ENCODE measurements around the gene ZNF576.
"Not testable (repeated sequence)": the region's sequence is repeated elsewhere in the genome, so short reads cannot be mapped to it uniquely, and the experiment has no call there.

ZNF576 gene

DNA sequence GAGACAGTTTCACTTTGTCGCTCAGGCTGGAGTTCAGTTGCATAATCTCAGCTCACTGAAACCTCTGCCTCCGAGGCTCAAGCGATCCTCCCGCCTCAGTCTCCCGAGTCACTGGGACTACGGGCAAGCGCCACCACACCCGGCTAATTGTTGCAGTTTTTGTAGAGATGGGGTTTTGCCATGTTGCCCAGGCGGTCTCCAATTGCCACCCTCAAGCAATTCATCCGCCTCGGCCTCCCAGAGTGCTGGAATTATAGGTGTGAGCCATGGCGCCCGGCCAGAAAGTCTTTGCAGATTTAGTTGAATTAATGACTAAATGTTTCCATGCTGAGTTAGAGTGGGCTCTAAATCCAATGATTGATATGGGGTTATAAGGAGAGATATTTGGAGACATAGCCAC lies 47.8 kb downstream of the ZNF576 start:
- H2BK12ac ChIP-seq (ENCODE audit: low read length) = no peak overlapping the region
- no peak overlapping the region for H3K18ac ChIP-seq (ENCODE audit: low read length)
- no peak overlapping the region for H3K27ac ChIP-seq (replicated peaks; ENCODE audit: low read length)
- no peak overlapping the region for H2BK5ac ChIP-seq (ENCODE audit: low read length)
- no peak overlapping the region for H3K4me2 ChIP-seq (ENCODE audit: insufficient read depth, low read length, poor library complexity, severe bottlenecking)
- WGBS, 2 donors (ENCODE audit: extremely low coverage in 2 of 2, insufficient read length in 2 of 2, insufficient replicate concordance in 1 of 2) = no CpG with 5 or more reads among the region's 13 CpGs
- no peak overlapping the region for H3K4ac ChIP-seq (ENCODE audit: low read length)
- H3K23ac ChIP-seq (ENCODE audit: low read depth, low read length, poor library complexity) = no peak overlapping the region
- H2BK15ac ChIP-seq (ENCODE audit: low read length) = no peak overlapping the region
- peaks cover 6 to 8% of the 10 kb centered on the region in 2 donors for H3K9me3 ChIP-seq (replicated peaks in 1 of 2; ENCODE audit: control insufficient read depth in 2 of 2, insufficient read depth in 1 of 2, low read depth in 1 of 2, low read length in 2 of 2)
- peaks cover 3 to 6% of the 10 kb centered on the region in 2 donors for H3K36me3 ChIP-seq (replicated peaks in 1 of 2; ENCODE audit: control insufficient read depth in 2 of 2, insufficient read depth in 2 of 2, low read length in 2 of 2)
- H3K4me1 ChIP-seq (ENCODE audit: control insufficient read depth in 2 of 2, insufficient read depth in 1 of 2, low read depth in 1 of 2, low read length in 2 of 2) = peaks cover 4 to 6% of the 10 kb centered on the region in 2 donors
- H3K4me3 ChIP-seq (ENCODE audit: low read length in 2 of 2) = no peak overlapping the region
- no peak overlapping the region for H2AK5ac ChIP-seq (ENCODE audit: low read depth, low read length)
- H2BK120ac ChIP-seq (ENCODE audit: low read depth, low read length) = no peak overlapping the region
- no peak overlapping the region for H2AFZ ChIP-seq (ENCODE audit: low read length)
- no peak overlapping the region for H4K8ac ChIP-seq (ENCODE audit: low read depth, low read length)
- H3K79me1 ChIP-seq (ENCODE audit: low read depth, low read length) = peaks cover 3% of the 10 kb centered on the region
- no peak overlapping the region for H4K91ac ChIP-seq (ENCODE audit: low read depth, low read length, poor library complexity)
- peaks cover 0 to 9% (median 2%) of the 10 kb centered on the region in 3 experiments for H3K27me3 ChIP-seq (ENCODE audit: control insufficient read depth in 3 of 3, insufficient read depth in 3 of 3, low read depth in 1 of 3, low read length in 3 of 3)
- no peak for DNase-seq (ENCODE audit: low spot score)
- no peak overlapping the region for H3K14ac ChIP-seq (ENCODE audit: low read length)
- H3K9ac ChIP-seq (ENCODE audit: low read depth, low read length, poor library complexity) = no peak overlapping the region

GRCh38 chr19:43648633-43649032 lies 52.2 kb downstream of the ZNF576 start:
- Histone ChIP-seq H3K23ac (ENCODE audit: low read depth, low read length, poor library complexity) (no peak overlapping the region), H3K27me3 (ENCODE audit: control insufficient read depth in 3 of 3, insufficient read depth in 3 of 3, low read depth in 1 of 3, low read length in 3 of 3) (no peaks in the 10 kb centered on the region), H4K91ac (ENCODE audit: low read depth, low read length, poor library complexity) (no peak overlapping the region), H3K4me3 (ENCODE audit: low read length in 2 of 2) (no peak overlapping the region), H3K27ac (replicated peaks; ENCODE audit: low read length) (no peak overlapping the region), H2BK120ac (ENCODE audit: low read depth, low read length) (no peak overlapping the region), H2BK15ac (ENCODE audit: low read length) (no peak overlapping the region), H3K79me1 (ENCODE audit: low read depth, low read length) (no peaks in the 10 kb centered on the region), H3K14ac (ENCODE audit: low read length) (no peak overlapping the region), H4K8ac (ENCODE audit: low read depth, low read length) (no peak overlapping the region), H3K18ac (ENCODE audit: low read length) (no peak overlapping the region), H2AFZ (ENCODE audit: low read length) (no peak overlapping the region), H3K4me2 (ENCODE audit: insufficient read depth, low read length, poor library complexity, severe bottlenecking) (no peak overlapping the region), H2BK5ac (ENCODE audit: low read length) (no peak overlapping the region), H3K4me1 (ENCODE audit: control insufficient read depth in 2 of 2, insufficient read depth in 1 of 2, low read depth in 1 of 2, low read length in 2 of 2) (peaks cover 0 to 2% of the 10 kb centered on the region in 2 donors), H3K9ac (ENCODE audit: low read depth, low read length, poor library complexity) (no peak overlapping the region), H2AK5ac (ENCODE audit: low read depth, low read length) (no peak overlapping the region), H2BK12ac (ENCODE audit: low read length) (no peak overlapping the region), H3K9me3 (replicated peaks in 1 of 2; ENCODE audit: control insufficient read depth in 2 of 2, insufficient read depth in 1 of 2, low read depth in 1 of 2, low read length in 2 of 2) (peaks cover 6 to 8% of the 10 kb centered on the region in 2 donors), H3K4ac (ENCODE audit: low read length) (no peak overlapping the region), H3K36me3 (replicated peaks in 1 of 2; ENCODE audit: control insufficient read depth in 2 of 2, insufficient read depth in 2 of 2, low read length in 2 of 2) (peaks cover 9 to 10% of the 10 kb centered on the region in 2 donors)
- no peak for DNase-seq (ENCODE audit: low spot score)
- WGBS, 2 donors (ENCODE audit: extremely low coverage in 2 of 2, insufficient read length in 2 of 2, insufficient replicate concordance in 1 of 2) = no CpG with 5 or more reads among the region's 6 CpGs

- Histone ChIP-seq H2BK5ac (ENCODE audit: low read length) (no peak overlapping the region), H2BK120ac (ENCODE audit: low read depth, low read length) (no peak overlapping the region), H3K4me2 (ENCODE audit: insufficient read depth, low read length, poor library complexity, severe bottlenecking) (no peak overlapping the region), H3K18ac (ENCODE audit: low read length) (no peak overlapping the region), H4K91ac (ENCODE audit: low read depth, low read length, poor library complexity) (no peak overlapping the region), H2AK5ac (ENCODE audit: low read depth, low read length) (no peak overlapping the region), H2BK12ac (ENCODE audit: low read length) (no peak overlapping the region), H3K36me3 (replicated peaks in 1 of 2; ENCODE audit: control insufficient read depth in 2 of 2, insufficient read depth in 2 of 2, low read length in 2 of 2) (peaks cover 9 to 12% of the 10 kb centered on the region in 2 donors), H3K14ac (ENCODE audit: low read length) (no peak overlapping the region), H4K8ac (ENCODE audit: low read depth, low read length) (no peak overlapping the region), H3K4me3 (ENCODE audit: low read length in 2 of 2) (no peak overlapping the region), H3K23ac (ENCODE audit: low read depth, low read length, poor library complexity) (no peak overlapping the region), H3K79me1 (ENCODE audit: low read depth, low read length) (no peaks in the 10 kb centered on the region), H2BK15ac (ENCODE audit: low read length) (no peak overlapping the region), H2AFZ (ENCODE audit: low read length) (no peak overlapping the region), H3K4ac (ENCODE audit: low read length) (no peak overlapping the region), H3K4me1 (ENCODE audit: control insufficient read depth in 2 of 2, insufficient read depth in 1 of 2, low read depth in 1 of 2, low read length in 2 of 2) (peaks cover 0 to 2% of the 10 kb centered on the region in 2 donors), H3K9ac (ENCODE audit: low read depth, low read length, poor library complexity) (no peak overlapping the region), H3K27ac (replicated peaks; ENCODE audit: low read length) (no peak overlapping the region), H3K27me3 (ENCODE audit: control insufficient read depth in 3 of 3, insufficient read depth in 3 of 3, low read depth in 1 of 3, low read length in 3 of 3) (no peaks in the 10 kb centered on the region), H3K9me3 (replicated peaks in 1 of 2; ENCODE audit: control insufficient read depth in 2 of 2, insufficient read depth in 1 of 2, low read depth in 1 of 2, low read length in 2 of 2) (peaks cover 6 to 8% of the 10 kb centered on the region in 2 donors)
- WGBS, 2 donors (ENCODE audit: extremely low coverage in 2 of 2, insufficient read length in 2 of 2, insufficient replicate concordance in 1 of 2) = no CpG with 5 or more reads among the region's 2 CpGs
- DNase-seq (ENCODE audit: low spot score) = no peak
Measured at GRCh38 chr19:43649514-43649913, 53.1 kb downstream of the ZNF576 start.

GRCh38 chr19:43650276-43650675 lies 53.9 kb downstream of the ZNF576 start:
- H3K14ac ChIP-seq (ENCODE audit: low read length); H2BK5ac ChIP-seq (ENCODE audit: low read length); H2BK15ac ChIP-seq (ENCODE audit: low read length); H3K27me3 ChIP-seq (ENCODE audit: control insufficient read depth in 3 of 3, insufficient read depth in 3 of 3, low read depth in 1 of 3, low read length in 3 of 3); H3K4me2 ChIP-seq (ENCODE audit: insufficient read depth, low read length, poor library complexity, severe bottlenecking); H2AK5ac ChIP-seq (ENCODE audit: low read depth, low read length); H3K9me3 ChIP-seq (replicated peaks in 1 of 2; ENCODE audit: control insufficient read depth in 2 of 2, insufficient read depth in 1 of 2, low read depth in 1 of 2, low read length in 2 of 2); H3K4ac ChIP-seq (ENCODE audit: low read length); H2BK120ac ChIP-seq (ENCODE audit: low read depth, low read length); H3K18ac ChIP-seq (ENCODE audit: low read length); H3K27ac ChIP-seq (replicated peaks; ENCODE audit: low read length); H3K4me1 ChIP-seq (ENCODE audit: control insufficient read depth in 2 of 2, insufficient read depth in 1 of 2, low read depth in 1 of 2, low read length in 2 of 2); H3K79me1 ChIP-seq (ENCODE audit: low read depth, low read length); H2AFZ ChIP-seq (ENCODE audit: low read length); H2BK12ac ChIP-seq (ENCODE audit: low read length); H3K23ac ChIP-seq (ENCODE audit: low read depth, low read length, poor library complexity); H4K8ac ChIP-seq (ENCODE audit: low read depth, low read length); DNase-seq (ENCODE audit: low spot score); H4K91ac ChIP-seq (ENCODE audit: low read depth, low read length, poor library complexity); H3K9ac ChIP-seq (ENCODE audit: low read depth, low read length, poor library complexity); H3K4me3 ChIP-seq (ENCODE audit: low read length in 2 of 2): not testable (repeated sequence)
- H3K36me3 ChIP-seq (replicated peaks in 1 of 2; ENCODE audit: control insufficient read depth in 2 of 2, insufficient read depth in 2 of 2, low read length in 2 of 2) = peaks cover 13 to 14% of the 10 kb centered on the region in 2 donors
- no CpG with 5 or more reads among the region's 7 CpGs for WGBS, 2 donors (ENCODE audit: extremely low coverage in 2 of 2, insufficient read length in 2 of 2, insufficient replicate concordance in 1 of 2)
